K562 (cell line): Measurements from ENCODE around the gene PRKAG2.

Experiments
- GABPA ChIP-seq: fragments of 200-800 bp; sonication (Bioruptor generic); conservative IDR thresholded peaks from 2 replicates; pipeline ENCODE4 v1.6.1; 2016; ENCODE audit warnings: low read depth, missing genetic modification characterization, missing compliant biosample characterization
- HDAC8 ChIP-seq: fragments of 450-650 bp; IDR thresholded peaks from 2 replicates; pipeline ENCODE4 v1.6.1; 2016; ENCODE audit warnings: mild to moderate bottlenecking, missing genetic modification characterization, moderate library complexity, missing compliant biosample characterization
- POLR2A ChIP-seq: fragments of 450-650 bp; conservative IDR thresholded peaks from 2 replicates; pipeline ENCODE4 v1.6.1; 2016
- TCF7 ChIP-seq: sonication (generic); IDR thresholded peaks from 2 replicates; pipeline ENCODE4 v1.6.1; 2016; ENCODE audit warnings: antibody characterized with exemption, borderline replicate concordance

DNA sequence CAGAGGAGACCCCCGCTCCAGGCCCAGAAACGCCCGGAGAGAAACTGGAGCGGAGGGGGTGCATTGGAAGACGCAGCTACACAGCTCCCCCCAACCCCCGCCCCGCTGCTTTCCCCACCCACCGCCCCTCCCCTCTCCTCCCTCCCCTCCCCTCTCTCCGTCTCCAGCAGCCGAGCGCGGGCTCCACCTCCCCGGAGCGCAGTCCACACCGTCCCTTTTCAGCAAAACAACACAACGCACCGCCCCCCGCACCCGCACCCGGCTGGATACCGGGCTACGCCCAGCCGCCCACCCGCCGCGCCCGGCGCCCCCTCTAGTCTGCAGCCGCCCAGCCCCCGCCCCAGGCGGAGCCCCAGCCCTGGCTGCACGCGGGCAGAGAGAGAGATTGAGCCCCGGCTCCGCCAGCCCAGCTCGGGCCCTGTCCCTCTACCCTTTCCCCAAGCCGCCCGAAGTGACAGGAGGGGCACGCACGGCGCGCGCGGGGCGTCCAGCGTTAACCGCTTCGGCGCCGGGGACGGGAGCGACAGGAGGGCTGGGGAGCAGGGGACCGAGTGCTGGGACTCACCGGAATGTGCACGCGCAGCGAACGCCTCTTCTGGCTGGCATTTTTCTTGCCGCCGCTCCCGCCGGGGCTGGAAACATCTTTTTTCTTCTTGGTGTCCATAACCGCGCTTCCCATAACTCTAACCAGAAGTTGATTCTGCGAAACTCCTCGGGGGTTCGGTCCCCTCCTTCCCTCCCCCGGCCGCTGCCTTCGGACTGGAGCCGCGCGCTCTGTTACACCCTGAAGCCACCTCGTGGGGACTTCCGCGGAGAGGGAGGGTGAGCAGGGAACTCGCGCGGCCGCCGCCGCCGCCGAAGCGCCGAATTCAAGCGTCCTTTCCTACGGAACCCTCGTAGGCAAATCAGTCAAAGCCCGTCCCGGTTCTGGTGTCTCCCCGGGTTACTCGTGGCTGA lies 695 bp downstream of the PRKAG2 start:
- TF ChIP-seq HDAC8 (tag) (no peak), GABPA (tag) (no peak), TCF7 (no peak), POLR2A (no peak)
